Motor neuron (in vitro differentiated cells): ENCODE results near the gene RTKN2. TPM values are rescaled to one million over a fixed set of nuclear protein-coding genes. Genes with fewer than 3 reads are reported as not detected.
A peak's percentile ranks its signal among the peaks of the same experiment; 100 is the strongest.

Experiments
- ATAC-seq, 8 experiments: fragments of 200-7000 bp; cut with Tn5 transposase; replicated peaks in 6 of 8; 2 replicates each; pipeline ENCODE4 v1.8.0; 2021; ENCODE audit warnings: mild to moderate bottlenecking in 8 of 8, moderate library complexity in 8 of 8
- H3K27ac ChIP-seq, 2 donors: fragments of 250-450 bp; sonication (Bioruptor Pico); 2 replicates each; pipeline ENCODE4 v1.9.0; 2021; ENCODE audit warnings: antibody characterized with exemption in 2 of 2, mild to moderate bottlenecking in 2 of 2, moderate library complexity in 1 of 2
- H3K4me1 ChIP-seq, 2 donors: fragments of 250-450 bp; sonication (Bioruptor Pico); replicated peaks in 1 of 2; 2 replicates each; pipeline ENCODE4 v1.6.1; 2021; ENCODE audit warnings: antibody characterized with exemption in 2 of 2, mild to moderate bottlenecking in 2 of 2, moderate library complexity in 1 of 2
- H3K4me3 ChIP-seq, 5 donors: fragments of 250-450 bp; sonication (Bioruptor Pico); 2 replicates each; pipeline ENCODE4 v1.9.0; 2021; ENCODE audit warnings: antibody characterized with exemption in 5 of 5, mild to moderate bottlenecking in 5 of 5, moderate library complexity in 4 of 5
- WGBS, 10 experiments: fragments of 450-650 bp; shearing (Covaris generic); methylation state at CpG; one replicate each; pipeline ENCODE4 v1.0.0; 2022; 5-methylcytosine and 5-hydroxymethylcytosine counted together
- in situ Hi-C, 9 experiments: fragments of 400-800 bp; cut with MboI; loops; one replicate each; pipeline ENCODE4 v1.15.0; 2021; ENCODE audit warnings: low sequenced_read_pairs in 9 of 9, low pct_unique_long_range_greater_than_20kb in 2 of 9; ENCODE audit not compliant: unreplicated experiment in 9 of 9
- total RNA-seq, 8 experiments: library from RNA; unstranded; fragments of 300-600 nt; gene quantifications; 2 replicates each; pipeline versions ENCODE4 v1.2.3 to v1.2.4, GENCODE V29; 2022

The RTKN2 gene
- total RNA-seq, 8 experiments from 2014 or later: 0.05 to 12.6 (median 0.91) TPM

DNA sequence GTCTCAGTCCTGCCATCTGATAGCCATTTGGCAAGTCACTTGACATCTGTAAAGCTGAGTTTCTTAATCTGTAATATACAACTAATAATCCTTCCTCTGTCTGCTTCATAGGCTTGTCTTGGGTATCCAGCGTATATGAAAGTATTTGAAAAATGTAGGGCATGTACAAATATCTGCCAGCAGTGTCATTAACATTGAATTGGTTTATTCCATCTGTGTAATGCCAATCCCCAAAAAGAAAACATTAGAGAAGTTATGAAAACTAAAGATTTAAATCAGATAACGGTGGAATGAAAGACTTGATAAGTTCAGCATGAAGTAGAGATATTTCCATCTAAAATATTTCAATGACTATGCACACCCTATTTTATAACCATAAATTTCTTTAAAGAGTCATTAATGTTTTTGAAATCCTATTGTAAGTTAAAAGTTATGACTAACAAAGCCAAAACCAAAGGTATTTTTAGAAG, 9.8 kb upstream of the RTKN2 start:
- Histone ChIP-seq H3K4me3 (no peak overlapping the region), H3K27ac (no peak overlapping the region), H3K4me1 (no peaks in the 10 kb centered on the region)
- peak in 1 of 8 experiments; percentile 43 for ATAC-seq
- WGBS, 10 experiments: 6 to 89% (median 75%) methylated on average over 1 to 2 of the region's 2 CpGs
- in situ Hi-C loops: no loop called here

DNA sequence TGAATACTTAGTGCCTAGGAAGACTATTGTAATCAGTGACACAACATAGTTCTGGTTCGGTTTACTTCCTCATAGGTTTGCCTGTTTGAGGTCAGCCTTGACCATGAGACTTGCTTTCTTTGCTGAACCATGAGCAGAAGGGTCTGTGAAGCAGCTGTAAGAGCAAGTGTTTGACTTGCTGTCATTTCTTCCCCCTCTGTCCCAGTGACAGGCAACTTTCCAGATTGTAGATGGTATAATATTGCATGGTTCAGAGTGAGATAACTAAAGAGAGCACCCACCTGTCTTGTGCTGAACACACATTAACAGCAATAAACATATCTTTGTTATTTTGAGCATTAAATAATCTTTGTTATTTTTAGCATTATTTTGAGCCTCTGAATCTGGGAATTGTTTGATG, 9.3 kb upstream of the RTKN2 start:
- no peaks in the 10 kb centered on the region for H3K4me1 ChIP-seq
- ATAC-seq: no peak
- H3K4me3 ChIP-seq: no peak overlapping the region
- in situ Hi-C loops: no loop called here
- H3K27ac ChIP-seq: no peak overlapping the region
- 20 to 100% (median 80%) methylated on average over 1 of the region's 1 CpG; no CpG with 5 or more reads in 3 of the 10 experiments for WGBS, 10 experiments

DNA sequence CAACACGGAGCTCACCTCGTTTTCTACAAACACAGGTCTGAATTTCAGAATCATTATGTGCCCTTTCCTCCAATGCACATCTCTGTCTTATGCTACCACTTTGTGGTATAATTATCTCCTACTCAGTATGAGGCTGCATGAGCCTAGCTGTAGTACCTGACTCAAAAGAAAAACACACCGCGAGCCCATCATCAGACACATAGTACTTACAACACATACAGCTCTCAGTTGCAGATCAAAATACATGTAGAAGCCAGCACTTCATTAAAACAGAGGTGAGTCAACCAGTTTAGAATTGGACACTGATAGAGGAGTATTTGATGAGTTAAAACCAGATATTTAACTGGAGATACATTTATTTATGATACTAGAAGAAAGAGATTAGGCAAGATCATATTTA, 1.4 kb upstream of the RTKN2 start:
- H3K4me1 ChIP-seq: peaks cover 5 to 8% of the 10 kb centered on the region in 2 donors
- H3K4me3 ChIP-seq: no peak overlapping the region
- no peak overlapping the region for H3K27ac ChIP-seq
- 60 to 100% (median 88%) methylated on average over 2 to 4 of the region's 4 CpGs; no CpG with 5 or more reads in 4 of the 10 experiments for WGBS, 10 experiments
- in situ Hi-C loops: loop anchor here in 1 of 9 experiments (25.0 kb wide), 1 partner anchor 233 kb away; no protein-coding TSS in a partner anchor
- ATAC-seq: no peak

DNA sequence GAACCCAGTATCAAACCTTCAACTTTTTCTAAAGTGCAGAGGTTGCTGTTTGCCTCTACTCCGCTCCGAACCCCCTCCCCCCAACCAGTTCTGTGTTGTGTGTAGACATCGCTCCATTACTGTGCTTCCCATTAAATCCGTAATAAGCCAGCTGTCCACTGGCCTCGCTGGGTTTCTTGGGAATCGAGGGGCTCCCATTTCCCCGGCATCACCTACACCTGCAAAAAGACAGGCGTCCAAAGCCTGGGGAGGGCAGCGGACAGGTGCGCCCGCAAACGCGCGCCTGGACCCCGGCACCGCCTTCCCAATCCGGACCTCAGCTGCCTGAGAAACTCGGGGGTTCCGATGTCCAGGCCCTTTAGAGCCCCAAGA, 631 bp downstream of the RTKN2 start:
- in situ Hi-C loops: loop anchor here in 1 of 9 experiments (25.0 kb wide), 1 partner anchor 231 kb away; no protein-coding TSS in a partner anchor
- Histone ChIP-seq H3K4me1 (peaks cover 13 to 18% of the 10 kb centered on the region in 2 donors), H3K4me3 (peak overlapping the region; percentile 45 to 72 (median 63)), H3K27ac (no peak overlapping the region)
- no peak for ATAC-seq
- 0 to 10% (median 0%) methylated on average over 2 to 6 of the region's 19 CpGs; no CpG with 5 or more reads in 5 of the 10 experiments for WGBS, 10 experiments

DNA sequence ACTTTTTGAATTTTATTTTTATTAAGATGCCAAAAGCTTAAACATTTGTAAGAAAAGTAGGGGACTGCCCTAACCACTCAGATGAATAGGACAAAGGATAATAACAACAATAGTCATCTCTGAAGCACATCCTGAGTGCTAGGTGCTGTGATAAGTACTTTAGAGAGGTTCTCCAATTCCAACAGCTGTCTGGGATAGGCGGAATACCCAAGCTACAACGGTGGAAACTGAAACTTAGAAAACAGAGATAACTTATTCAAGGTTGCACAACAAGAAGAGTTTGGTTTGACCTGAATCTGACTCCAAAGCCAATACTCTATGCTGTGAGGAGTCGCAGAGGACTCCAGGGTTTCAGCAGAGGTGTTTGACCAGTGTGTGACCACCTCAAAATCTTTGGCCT, 2.0 kb downstream of the RTKN2 start:
- no peak for ATAC-seq
- WGBS, 10 experiments: 57 to 90% (median 74%) methylated on average over 1 to 3 of the region's 3 CpGs
- H3K4me1 ChIP-seq: peaks cover 13 to 18% of the 10 kb centered on the region in 2 donors
- H3K27ac ChIP-seq: no peak overlapping the region
- in situ Hi-C loops: loop anchor here in 1 of 9 experiments (25.0 kb wide), 1 partner anchor 229 kb away; no protein-coding TSS in a partner anchor
- H3K4me3 ChIP-seq: no peak overlapping the region

DNA sequence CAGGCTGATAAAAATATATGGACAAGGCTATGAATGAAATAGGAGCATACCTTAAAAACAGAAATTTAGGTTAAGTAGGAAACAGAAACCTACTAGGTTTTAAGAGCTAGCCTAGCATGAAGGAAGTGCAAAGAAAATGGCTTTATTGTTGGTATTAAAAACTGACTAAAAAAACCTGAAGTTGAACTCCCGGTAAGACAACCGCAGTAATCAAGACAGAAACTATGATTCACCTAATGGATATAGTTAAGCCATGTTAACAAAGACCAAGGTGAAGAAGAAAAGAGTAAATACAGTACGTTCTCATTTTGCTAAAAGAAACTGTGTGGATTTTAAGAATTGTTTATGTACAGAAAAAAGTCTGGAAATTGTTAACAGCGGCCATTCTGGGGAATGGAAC, 2.5 kb downstream of the RTKN2 start:
- Histone ChIP-seq H3K27ac (no peak overlapping the region), H3K4me1 (peaks cover 13 to 18% of the 10 kb centered on the region in 2 donors), H3K4me3 (no peak overlapping the region)
- no peak for ATAC-seq
- in situ Hi-C loops: loop anchor here in 1 of 9 experiments (25.0 kb wide), 1 partner anchor 229 kb away; no protein-coding TSS in a partner anchor
- WGBS, 10 experiments: 55 to 100% (median 70%) methylated on average over 2 to 4 of the region's 4 CpGs

DNA sequence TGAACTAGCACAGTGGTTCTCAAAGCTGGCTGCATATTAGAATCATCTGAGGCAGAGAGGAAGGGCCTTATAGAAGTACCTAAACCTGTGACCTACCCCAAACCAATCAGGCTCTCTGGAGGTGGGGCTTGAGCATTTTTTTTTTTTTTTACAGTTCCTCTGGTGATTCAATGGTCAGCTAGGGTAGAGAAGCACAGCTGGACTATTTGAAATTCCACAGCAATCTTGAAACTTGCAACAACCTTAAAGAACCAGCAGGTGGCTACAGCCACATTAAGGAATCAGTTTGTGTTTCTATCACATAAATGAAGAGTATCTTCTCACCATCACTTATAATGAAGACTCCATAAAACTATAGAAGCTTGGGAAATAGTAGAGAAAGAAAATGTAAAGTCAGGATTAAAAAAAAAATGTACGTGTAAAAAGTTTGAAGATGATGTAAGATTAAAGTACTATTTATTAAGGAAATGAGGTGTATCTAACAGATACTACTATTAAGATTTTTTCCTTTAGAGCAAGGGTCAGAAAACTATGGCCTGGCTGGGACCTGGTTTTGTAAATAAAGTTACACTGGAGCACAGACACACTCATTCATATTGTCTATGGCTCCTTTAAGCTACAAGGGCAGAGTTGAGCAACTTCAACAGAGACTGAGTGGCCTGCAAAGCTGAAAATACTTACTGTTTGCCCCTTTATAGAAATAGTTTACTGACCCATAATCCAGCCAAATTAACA, 3.8 kb downstream of the RTKN2 start:
- ATAC-seq: peak; percentile 53 to 88 (median 80)
- peaks cover 13 to 18% of the 10 kb centered on the region in 2 donors for H3K4me1 ChIP-seq
- in situ Hi-C loops: loop anchor here in 1 of 9 experiments (25.0 kb wide), 1 partner anchor 228 kb away; no protein-coding TSS in a partner anchor
- 0 to 50% (median 17%) methylated on average over 1 of the region's 1 CpG; no CpG with 5 or more reads in 1 of the 10 experiments for WGBS, 10 experiments
- H3K27ac ChIP-seq: no peak overlapping the region
- no peak overlapping the region for H3K4me3 ChIP-seq

DNA sequence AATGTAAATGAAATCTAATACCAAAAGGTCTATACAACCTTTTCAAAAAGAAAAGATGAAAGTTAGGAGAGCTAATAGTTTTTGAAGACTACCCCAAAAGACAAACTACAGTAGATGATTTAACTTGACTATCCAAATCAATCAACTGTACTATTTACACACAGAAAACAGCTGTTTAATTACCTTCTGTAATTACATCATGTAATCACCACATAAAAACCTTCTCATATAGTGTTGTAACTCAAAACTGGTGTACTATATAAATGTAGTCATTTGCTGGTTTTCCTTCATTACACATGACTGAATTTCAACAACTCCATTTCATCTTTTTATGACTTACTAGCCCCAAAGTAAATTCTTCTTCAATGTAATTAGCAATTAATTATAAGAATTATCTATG, 4.5 kb downstream of the RTKN2 start:
- in situ Hi-C loops: loop anchor here in 1 of 9 experiments (25.0 kb wide), 1 partner anchor 227 kb away; no protein-coding TSS in a partner anchor
- Histone ChIP-seq H3K4me1 (peaks cover 11 to 16% of the 10 kb centered on the region in 2 donors), H3K4me3 (no peak overlapping the region), H3K27ac (no peak overlapping the region)
- no peak for ATAC-seq

DNA sequence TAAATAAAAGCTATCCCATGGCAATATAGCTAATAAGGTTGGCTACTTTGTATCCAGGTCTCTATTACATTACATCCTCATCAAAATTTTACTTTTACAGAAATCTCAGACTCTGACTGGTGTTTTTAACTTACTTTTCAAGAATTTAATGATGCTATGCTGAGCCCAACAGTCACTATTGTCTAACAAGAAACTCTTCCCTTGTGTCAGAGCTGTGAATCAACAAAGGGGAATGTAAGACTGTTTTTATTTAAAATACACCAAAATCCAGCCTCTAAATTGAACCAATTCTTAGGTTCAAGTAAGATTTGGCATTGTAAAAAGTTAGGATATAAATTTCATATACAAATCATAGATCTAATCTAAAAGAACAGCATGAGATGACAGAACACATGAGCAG, 7.0 kb downstream of the RTKN2 start:
- Histone ChIP-seq H3K27ac (no peak overlapping the region), H3K4me3 (no peak overlapping the region), H3K4me1 (peaks cover 11% of the 10 kb centered on the region in 2 donors)
- in situ Hi-C loops: loop anchor here in 1 of 9 experiments (25.0 kb wide), 1 partner anchor 224 kb away; no protein-coding TSS in a partner anchor
- no peak for ATAC-seq

DNA sequence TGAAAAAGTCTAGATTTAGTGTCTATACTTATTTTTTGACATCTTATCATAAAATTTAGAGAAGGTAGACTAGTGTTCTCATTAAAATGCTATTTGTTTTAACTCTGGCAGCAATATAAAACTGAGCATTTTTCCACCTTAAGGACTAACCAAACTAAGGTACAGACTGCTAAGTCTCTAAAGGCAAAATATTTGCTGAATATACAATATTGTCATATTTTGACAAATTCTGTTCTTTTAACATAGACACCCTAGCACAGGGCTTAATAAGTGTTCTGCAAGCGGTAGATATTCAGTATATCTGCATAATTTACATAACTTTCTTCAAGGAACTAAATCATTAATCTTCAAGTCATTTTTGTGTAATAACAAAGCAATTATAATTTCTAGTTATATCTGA, 8.6 kb downstream of the RTKN2 start:
- in situ Hi-C loops: loop anchor here in 1 of 9 experiments (25.0 kb wide), 1 partner anchor 223 kb away; no protein-coding TSS in a partner anchor
- WGBS, 10 experiments: 60 to 100% (median 95%) methylated on average over 1 of the region's 1 CpG; no CpG with 5 or more reads in 2 of the 10 experiments
- H3K4me1 ChIP-seq: peaks cover 8 to 11% of the 10 kb centered on the region in 2 donors
- ATAC-seq: no peak
- H3K4me3 ChIP-seq: no peak overlapping the region
- H3K27ac ChIP-seq: no peak overlapping the region

DNA sequence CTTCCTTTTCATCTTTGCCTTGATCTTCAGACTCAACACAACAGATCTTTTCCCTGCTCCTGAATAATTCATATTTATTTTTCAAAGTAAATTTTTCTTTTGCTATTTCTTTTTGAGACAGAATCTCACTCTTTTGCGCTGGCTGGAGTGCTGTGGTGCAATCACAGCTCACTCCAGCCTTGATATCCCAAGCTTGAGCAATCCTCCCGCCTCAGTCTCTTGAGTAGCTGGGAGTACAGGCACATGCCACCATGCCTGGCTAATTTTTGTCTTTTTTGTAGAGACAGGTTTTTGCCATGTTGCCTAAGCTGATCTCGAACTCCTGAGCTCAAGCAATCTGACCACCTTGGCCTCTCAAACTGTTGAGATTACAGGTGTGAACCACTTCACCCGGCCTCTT, 9.2 kb downstream of the RTKN2 start:
- ATAC-seq: no peak
- in situ Hi-C loops: loop anchor here in 1 of 9 experiments (25.0 kb wide), 1 partner anchor 222 kb away; no protein-coding TSS in a partner anchor
- Histone ChIP-seq H3K4me1 (peaks cover 6 to 8% of the 10 kb centered on the region in 2 donors), H3K4me3 (peak overlapping the region in 2 of 5 donors; percentile 1 to 10), H3K27ac (no peak overlapping the region)
- WGBS, 10 experiments: 33 to 100% (median 85%) methylated on average over 2 to 4 of the region's 4 CpGs

DNA sequence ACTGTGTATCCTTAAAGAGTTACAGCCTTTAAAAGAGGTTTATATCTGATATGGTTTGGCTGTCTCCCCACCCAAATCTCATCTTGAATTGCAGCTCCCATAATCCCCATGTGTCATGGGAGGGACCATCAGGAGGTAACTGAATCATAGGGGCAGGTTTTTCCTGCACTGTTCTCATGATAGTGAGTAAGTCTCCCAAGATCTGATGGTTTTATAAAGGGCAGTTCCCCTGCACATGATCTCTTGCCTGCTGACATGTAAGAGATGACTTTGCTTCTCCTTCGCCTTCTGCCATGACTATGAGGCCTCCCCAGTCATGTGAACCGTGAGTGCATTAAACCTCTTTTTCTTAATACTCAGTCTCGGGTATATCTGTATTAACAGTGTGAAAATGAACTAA, 9.7 kb downstream of the RTKN2 start:
- WGBS, 10 experiments: 86 to 100% (median 92%) methylated on average over 1 to 3 of the region's 3 CpGs
- Histone ChIP-seq H3K4me3 (peak overlapping the region in 2 of 5 donors; percentile 1 to 10), H3K27ac (no peak overlapping the region), H3K4me1 (peaks cover 3 to 4% of the 10 kb centered on the region in 2 donors)
- peak in 7 of 8 experiments; percentile 49 to 90 (median 73) for ATAC-seq
- in situ Hi-C loops: loop anchor here in 1 of 9 experiments (25.0 kb wide), 1 partner anchor 222 kb away; no protein-coding TSS in a partner anchor

DNA sequence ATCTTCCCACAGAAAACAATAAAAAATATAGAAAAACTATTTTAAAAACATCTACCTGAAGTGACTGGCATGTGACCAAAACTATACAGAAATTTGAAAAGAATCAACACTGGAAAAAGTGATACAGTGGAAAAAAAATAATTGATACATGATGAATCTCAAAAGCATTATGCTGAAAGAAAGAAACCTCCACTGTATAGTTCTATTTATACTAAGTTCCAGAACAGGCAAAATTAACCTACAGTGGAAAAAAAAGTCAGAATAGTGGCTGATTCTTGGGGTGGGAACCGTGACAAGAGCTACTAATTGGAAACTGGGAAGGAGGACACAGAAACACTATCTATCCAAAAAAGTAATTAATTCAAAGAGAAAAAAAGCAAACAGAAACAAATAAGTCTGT, 14.9 kb downstream of the RTKN2 start:
- WGBS, 10 experiments: 0 to 100% (median 58%) methylated on average over 1 of the region's 1 CpG; no CpG with 5 or more reads in 2 of the 10 experiments
- Histone ChIP-seq H3K4me3 (no peak overlapping the region), H3K4me1 (no peaks in the 10 kb centered on the region), H3K27ac (no peak overlapping the region)
- in situ Hi-C loops: loop anchor here in 1 of 9 experiments (25.0 kb wide), 1 partner anchor 216 kb away; no protein-coding TSS in a partner anchor
- ATAC-seq: no peak
